SHP77 (cell line): ENCODE measurements around the gene CD151.

Experiments used
- DNase-seq, 2 experiments: peaks; one replicate each; lab custom pipeline; 2025; lab: John Stamatoyannopoulos, UW

Gene CD151

GRCh38 chr11:843086-843734 lies 10.5 kb downstream of the CD151 start:
- DNase-seq: no peak

- no peak for DNase-seq
Measured at GRCh38 chr11:843818-844692, 11.3 kb downstream of the CD151 start.

DNA sequence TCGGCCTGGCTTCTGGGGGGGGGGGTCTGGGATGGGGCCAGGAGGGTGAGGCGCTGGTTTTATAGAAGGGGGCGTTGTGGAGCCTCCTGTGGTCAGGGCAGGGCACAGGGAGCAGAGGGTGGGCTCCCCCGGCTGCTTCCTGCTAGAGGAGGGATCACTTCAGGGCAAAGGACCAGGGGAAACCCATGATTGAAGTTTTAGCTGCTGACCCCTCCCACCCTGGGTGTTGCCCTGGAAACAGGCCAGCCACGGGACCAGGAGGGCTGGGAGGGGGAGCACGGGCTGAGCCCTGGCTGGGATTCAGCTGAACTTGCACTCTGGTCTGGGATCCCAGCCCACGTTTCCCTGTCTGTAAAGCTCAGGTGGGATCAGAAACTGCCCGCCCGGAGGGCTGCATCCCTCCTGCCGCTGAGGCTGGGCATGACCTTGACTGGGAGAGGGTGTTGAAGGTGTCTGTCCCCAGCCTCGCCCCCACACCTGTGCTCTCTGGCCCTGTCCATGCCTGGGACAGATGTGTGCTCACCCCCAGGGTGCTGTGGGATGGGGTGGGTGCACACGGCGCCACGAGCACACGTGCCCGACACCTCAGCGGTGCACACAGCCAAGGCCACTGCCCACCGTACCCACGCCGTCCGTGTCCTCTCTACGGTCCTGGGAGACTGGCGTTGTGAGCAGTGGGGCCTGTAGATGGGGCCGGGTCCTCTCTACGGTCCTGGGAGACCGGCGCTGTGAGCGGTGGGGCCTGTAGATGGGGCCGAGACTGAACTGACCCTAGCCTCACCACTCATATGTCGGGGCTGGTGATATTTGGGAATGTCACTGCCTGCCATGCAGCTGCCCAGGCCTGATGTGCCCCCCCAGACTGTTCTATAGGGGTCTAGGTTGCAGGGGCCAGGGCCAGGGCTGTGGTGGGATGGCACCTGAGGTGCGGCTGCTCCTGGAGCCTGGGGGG lies 12.2 kb downstream of the CD151 start:
- no peak for DNase-seq

GRCh38 chr11:845872-846495 lies 13.2 kb downstream of the CD151 start:
- DNase-seq: no peak

- DNase-seq: no peak
Measured at GRCh38 chr11:846496-847098, 13.8 kb downstream of the CD151 start.

DNA sequence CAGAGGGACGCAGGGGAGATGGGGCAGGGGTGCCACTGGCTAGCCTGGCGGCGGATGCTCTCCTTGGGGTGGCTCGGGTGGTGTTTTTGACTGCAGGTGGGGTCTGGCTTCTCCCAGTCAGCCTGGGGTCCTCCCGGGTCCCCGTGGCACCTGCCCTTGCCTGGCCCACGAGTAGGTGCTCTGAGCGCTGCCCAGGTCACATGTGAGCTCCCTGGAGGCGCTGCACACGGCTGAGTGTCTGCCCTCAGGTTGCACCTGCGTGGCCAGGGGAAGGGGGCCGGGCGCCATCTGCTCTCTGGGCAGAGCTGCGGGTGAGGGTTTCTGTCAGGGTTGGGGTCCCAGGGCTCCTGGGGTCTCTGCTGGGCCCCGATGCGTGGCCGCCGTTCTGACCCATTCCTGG lies 15.1 kb downstream of the CD151 start:
- DNase-seq: no peak

DNA sequence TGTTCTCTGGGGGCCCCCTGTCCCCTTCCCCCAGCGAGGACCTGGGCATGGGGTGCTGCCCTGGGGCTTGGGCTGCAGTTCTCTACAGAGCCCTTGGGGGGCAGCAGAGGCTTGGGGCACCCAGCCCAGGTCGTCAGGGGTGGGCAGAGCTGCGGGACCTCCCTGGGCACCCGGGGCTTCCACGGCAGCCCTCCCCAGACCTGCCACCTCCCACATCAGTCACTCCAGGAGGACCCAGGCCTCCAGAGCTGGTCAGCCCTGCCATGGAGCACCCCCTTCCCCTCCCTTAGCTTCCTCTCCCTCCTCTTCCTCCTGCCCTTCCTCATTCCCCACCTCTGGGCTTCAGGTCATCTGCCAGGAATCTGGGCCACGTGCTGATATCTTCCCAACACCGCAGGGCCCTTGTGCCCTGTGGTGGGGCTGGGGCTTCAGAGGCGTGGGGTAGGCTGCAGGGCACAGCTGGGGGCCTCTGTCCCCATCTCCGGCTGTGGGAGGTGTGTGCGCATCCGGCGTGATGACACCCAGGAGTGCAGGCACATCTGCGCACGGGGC lies 15.7 kb downstream of the CD151 start:
- no peak for DNase-seq

- DNase-seq: no peak
Measured at GRCh38 chr11:849104-849824, 16.5 kb downstream of the CD151 start.

GRCh38 chr11:849951-850774 lies 17.4 kb downstream of the CD151 start:
- no peak for DNase-seq

- DNase-seq: no peak
Measured at GRCh38 chr11:850775-851763, 18.3 kb downstream of the CD151 start.

GRCh38 chr11:852762-853161 lies 20.0 kb downstream of the CD151 start:
- no peak for DNase-seq

DNA sequence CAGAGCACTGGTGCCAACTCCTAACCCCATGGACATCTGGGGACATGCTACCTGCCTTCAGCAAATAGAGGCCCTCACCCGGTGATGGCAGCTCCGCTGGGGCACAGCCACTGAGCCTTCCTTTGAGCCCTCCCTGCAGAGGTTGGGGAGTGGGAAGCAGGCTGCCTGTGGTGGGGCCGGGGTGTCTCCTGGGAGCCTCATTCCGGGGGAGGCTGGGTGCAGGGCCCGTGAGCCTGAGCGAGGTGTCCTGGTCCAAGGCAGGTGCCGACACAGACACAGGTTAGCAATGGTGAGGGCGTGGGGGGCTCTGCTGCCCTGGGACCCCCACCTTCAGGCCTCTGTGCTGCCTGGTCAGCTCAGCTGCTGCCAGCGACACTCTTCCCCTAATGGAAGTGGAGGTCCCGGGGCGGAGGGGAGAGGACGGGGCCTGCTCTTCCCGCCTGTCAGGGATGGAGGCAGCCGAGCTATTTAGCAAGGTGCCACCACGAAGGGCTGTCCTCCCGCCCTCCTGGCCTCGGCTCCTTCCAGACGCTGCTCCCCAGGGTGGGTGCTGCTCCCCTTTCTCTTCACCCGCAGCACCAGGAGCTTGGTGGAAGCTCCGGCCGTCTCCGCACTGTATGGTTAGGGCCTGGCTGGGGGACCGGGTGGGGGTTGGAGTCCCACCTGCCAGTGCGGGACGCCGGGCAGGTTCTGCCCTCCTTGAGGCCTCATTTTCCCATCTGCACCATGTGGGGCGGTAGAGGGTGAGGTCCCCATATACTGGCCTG lies 21.1 kb downstream of the CD151 start:
- DNase-seq: no peak

DNA sequence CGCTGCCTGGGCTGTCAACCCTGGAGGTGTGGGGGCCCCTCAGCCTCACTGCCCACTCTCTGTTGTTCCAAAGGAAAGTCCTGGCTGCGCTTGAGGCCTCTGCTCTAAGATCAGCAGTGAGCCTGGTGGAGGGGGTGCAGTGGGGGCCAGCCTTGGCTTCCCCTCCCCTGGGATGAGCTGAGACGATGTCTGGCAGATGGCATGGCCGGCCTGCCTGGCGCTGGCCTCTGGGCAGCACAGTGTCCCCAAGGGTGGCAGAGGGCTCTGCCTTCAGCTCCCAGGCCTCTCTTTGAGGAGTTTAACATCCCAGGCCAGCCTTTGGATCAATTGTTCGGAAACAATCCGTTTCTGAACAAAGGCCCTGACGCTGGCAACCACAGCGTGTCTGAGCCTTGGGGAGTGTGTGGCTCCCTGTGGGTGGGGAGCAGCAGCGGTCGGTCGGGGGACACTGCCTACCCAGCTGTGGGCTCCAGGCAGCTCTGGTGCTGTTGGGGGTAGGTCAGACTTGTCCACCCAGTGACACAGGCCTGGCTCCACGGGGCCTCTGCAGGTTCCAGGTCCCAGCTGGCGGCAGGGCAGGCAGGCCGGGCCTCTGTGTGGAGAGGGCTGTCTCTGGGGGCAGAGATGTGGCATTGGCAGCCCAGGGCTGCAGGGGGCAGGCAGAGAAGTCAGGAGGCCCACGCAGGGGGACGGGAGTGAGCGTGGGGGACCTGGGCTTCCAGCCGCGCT lies 22.0 kb downstream of the CD151 start:
- no peak for DNase-seq

DNA sequence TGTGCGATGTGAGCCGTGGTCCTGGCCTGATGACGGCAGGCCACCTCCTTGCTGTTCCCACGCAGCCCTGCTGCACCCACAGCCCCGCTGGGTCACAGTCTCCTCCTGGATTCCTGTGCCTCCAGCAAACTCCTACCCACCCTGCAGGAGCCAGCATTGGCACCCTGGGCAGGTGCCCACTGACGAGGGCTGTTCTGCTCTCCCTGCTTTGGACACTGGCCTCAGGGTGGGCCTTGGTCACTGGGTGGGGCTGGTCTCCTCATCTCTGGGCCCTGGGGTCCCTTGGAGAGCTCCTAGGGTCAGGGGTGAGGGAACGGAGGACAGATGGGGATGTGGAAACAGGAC lies 22.6 kb downstream of the CD151 start:
- DNase-seq: no peak

DNA sequence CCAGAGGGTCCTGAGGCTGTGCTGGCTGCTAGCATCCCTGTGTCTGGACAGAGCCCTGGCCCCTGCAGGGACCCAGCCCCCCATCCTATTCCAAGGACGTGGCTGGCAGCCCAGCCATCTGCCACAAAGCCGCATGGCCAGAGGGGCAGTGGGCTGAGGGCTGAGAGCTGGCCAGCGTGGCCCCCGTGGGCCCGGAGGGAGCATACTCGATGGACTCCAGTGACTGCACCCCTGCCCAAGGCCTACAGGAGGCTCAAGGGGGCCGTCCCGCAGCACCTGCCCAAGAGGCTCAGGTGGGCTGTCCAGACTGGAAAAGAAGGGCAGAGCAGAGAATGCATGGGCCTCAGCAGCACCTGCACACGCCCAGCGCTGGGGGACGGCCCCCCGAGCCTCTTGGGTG lies 23.0 kb downstream of the CD151 start:
- no peak for DNase-seq

DNA sequence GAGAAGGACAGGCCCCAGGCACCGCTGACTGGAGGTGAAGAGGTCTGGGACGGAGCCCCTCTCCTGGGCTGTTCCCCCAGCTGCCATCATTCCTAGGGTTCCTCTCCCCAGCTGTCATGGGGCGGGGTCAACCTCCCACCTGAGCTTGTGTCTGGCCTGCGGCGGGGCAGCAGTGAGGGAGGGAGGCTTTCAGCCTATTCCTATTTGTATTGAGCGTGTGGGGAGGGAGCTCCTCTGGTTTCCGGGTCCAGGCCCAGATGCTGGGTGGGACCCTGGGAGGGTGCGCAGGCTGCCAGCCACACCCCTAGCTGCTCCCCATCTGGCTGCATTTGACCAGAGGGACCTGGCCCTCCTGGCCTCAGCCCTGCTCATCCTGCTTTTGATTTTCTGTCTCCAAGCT lies 23.6 kb downstream of the CD151 start:
- no peak for DNase-seq
